Astrocyte of the spinal cord (primary cell): Measurements from ENCODE around the gene CTCF.

Source experiments
- DNase-seq: peaks from one replicate; pipeline ENCODE4 v3.0.0; 2011; ENCODE audit warnings: low read depth, low spot score
- H3K4me3 ChIP-seq: 2 replicates; pipeline ENCODE4 v1.5.1; 2011; ENCODE audit warnings: low read depth, mild to moderate bottlenecking, low read length, moderate library complexity
- in situ Hi-C: cut with HindIII; loops from 2 replicates; pipeline ENCODE4 v1.10.0; 2017; ENCODE audit warnings: low sequenced_read_pairs
- TF ChIP-seq, protein P1 (sequence below): IDR thresholded peaks from 2 replicates; pipeline ENCODE4 v1.5.1; 2012; ENCODE audit warnings: low read depth, mild to moderate bottlenecking, low read length, inconsistent platforms

CTCF gene

DNA sequence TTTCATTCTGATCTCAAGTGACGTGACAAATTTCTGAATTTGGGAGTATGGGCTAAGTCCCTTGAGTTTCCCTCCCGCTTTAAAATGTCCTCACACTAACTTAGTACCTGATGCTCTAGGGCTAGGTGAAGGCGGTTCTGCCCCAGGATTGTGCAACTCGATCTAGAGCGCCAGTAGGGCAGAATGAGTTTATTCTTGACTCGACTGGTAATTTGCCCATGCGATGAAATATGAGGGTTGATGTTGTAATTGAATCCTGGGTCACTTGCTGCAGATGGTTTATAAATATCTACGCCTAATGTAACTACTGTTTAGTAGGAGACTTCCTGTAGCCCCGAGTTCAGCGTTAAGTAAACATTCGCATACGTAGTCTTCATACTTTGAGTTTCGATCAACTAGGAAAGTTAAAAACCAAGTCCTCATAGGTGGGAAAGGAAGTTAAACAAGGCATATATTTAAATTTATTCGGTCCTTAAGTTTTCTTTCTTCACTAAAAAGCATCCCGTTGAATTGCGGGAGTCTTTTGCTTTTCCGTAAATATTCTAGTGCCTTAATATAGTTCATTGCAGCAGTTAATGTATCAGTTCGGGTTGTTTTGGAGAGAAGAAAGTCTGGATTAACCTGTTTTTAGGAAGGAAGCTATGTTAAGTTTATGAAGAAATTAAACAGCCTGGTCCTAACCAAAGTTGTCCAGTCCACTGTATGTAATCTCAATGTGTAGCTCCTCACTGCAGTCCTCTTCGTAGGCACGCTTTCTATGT, 1.6 kb downstream of the CTCF start:
- TF ChIP-seq, protein P1, sequence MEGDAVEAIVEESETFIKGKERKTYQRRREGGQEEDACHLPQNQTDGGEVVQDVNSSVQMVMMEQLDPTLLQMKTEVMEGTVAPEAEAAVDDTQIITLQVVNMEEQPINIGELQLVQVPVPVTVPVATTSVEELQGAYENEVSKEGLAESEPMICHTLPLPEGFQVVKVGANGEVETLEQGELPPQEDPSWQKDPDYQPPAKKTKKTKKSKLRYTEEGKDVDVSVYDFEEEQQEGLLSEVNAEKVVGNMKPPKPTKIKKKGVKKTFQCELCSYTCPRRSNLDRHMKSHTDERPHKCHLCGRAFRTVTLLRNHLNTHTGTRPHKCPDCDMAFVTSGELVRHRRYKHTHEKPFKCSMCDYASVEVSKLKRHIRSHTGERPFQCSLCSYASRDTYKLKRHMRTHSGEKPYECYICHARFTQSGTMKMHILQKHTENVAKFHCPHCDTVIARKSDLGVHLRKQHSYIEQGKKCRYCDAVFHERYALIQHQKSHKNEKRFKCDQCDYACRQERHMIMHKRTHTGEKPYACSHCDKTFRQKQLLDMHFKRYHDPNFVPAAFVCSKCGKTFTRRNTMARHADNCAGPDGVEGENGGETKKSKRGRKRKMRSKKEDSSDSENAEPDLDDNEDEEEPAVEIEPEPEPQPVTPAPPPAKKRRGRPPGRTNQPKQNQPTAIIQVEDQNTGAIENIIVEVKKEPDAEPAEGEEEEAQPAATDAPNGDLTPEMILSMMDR: no peak
- in situ Hi-C loops: no loop called here
- peak; percentile 57 for DNase-seq
- peak overlapping the region; percentile 58 for H3K4me3 ChIP-seq

GRCh38 chr16:67565470-67566100, 3.3 kb downstream of the CTCF start:
- DNase-seq: no peak
- in situ Hi-C loops: no loop called here
- TF ChIP-seq, protein P1: no peak
- no peak overlapping the region for H3K4me3 ChIP-seq

DNA sequence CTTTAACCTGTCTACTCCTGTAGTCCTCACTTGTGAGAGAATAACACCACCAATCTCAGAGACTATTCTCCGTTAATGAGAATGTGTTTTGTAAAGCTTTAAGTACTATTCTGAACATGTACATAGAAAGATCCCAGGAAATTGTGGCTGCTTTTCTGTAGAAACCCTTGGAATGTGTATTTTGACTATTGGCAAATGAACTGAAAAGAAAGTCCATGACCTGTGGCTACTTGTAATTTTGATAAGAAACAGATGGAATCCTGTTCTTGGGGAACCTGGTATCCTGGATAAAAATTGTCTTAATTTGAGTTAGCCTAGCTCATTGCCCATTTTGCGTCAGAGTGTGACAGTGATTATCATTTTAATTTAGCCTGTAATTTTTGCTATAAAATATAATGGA, 9.1 kb downstream of the CTCF start:
- DNase-seq: peak; percentile 23
- H3K4me3 ChIP-seq: no peak overlapping the region
- TF ChIP-seq, protein P1: no peak
- in situ Hi-C loops: no loop called here

DNA sequence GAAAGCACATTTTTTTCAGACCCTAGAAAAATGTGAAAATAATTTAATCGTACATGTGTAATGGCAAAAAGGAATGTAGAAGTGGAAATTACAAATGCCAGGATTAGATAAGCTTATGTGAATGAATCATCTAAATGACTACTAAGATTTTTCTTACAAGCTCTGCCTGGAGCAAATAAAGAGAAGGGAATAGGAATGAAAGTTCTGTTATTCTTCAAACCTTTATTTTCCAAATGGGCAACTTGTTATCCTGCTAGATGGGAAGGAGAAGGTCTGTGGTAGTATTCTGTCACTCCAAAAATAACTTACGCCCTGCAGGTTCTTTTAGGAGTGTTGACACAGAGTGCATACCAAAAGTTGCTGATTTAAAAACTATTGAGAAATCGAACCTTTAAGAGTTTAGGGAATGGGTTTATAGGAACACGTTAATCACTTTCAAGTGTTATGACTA, 9.7 kb downstream of the CTCF start:
- H3K4me3 ChIP-seq: no peak overlapping the region
- in situ Hi-C loops: no loop called here
- DNase-seq: peak; percentile 43
- TF ChIP-seq, protein P1: no peak

DNA sequence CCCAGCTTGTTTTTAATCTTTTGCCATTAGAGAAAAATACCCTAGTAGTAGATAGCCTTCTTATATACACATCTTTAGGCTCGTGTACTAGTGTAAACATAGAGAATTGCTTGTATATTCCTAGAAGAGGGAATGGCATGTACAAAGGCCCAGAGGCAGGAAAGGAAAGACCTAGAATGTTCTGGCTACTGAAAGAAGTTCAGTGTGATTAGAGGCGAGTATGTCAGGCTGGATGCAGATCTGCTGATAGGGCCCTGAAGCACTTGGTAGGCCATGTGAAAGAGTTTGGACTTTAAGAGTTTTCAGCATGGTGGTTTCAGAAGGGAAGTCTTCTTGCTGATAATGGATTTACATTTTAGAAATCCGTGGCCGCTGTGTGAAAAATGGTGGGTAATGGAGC, 17.4 kb downstream of the CTCF start:
- in situ Hi-C loops: no loop called here
- H3K4me3 ChIP-seq: no peak overlapping the region
- DNase-seq: no peak
- TF ChIP-seq, protein P1: no peak

GRCh38 chr16:67580202-67580601, 17.9 kb downstream of the CTCF start:
- in situ Hi-C loops: no loop called here
- TF ChIP-seq, protein P1: no peak
- no peak overlapping the region for H3K4me3 ChIP-seq
- DNase-seq: no peak
